AG09309 (cell line): ENCODE measurements around the gene EFCAB5.

Experiments used
- DNase-seq: peaks from one replicate; pipeline ENCODE4 v3.0.0-alpha.2; 2010; ENCODE audit warnings: low read depth
- H3K4me3 ChIP-seq: 2 replicates; pipeline ENCODE4 v1.5.1; 2011; ENCODE audit warnings: mild to moderate bottlenecking, low read depth, low read length, moderate library complexity; ENCODE audit not compliant: control insufficient read depth
- CTCF ChIP-seq: IDR thresholded peaks from 2 replicates; pipeline ENCODE4 v1.5.1; 2011; ENCODE audit warnings: mild to moderate bottlenecking, low read depth, low read length, inconsistent platforms; ENCODE audit not compliant: insufficient read depth, control insufficient read depth; ENCODE audit errors: missing control alignments

EFCAB5 gene

GRCh38 chr17:29980261-29980660 lies 38.8 kb downstream of the EFCAB5 start:
- no peak overlapping the region for H3K4me3 ChIP-seq
- no peak for DNase-seq
- no peak for TF ChIP-seq CTCF

- TF ChIP-seq CTCF: no peak
- DNase-seq: no peak
- H3K4me3 ChIP-seq: no peak overlapping the region
These were observed 41.7 kb downstream of the EFCAB5 start for GRCh38 chr17:29982991-29983653.

GRCh38 chr17:29996458-29996857 lies 55.0 kb downstream of the EFCAB5 start:
- no peak for DNase-seq
- TF ChIP-seq CTCF: no peak

DNA sequence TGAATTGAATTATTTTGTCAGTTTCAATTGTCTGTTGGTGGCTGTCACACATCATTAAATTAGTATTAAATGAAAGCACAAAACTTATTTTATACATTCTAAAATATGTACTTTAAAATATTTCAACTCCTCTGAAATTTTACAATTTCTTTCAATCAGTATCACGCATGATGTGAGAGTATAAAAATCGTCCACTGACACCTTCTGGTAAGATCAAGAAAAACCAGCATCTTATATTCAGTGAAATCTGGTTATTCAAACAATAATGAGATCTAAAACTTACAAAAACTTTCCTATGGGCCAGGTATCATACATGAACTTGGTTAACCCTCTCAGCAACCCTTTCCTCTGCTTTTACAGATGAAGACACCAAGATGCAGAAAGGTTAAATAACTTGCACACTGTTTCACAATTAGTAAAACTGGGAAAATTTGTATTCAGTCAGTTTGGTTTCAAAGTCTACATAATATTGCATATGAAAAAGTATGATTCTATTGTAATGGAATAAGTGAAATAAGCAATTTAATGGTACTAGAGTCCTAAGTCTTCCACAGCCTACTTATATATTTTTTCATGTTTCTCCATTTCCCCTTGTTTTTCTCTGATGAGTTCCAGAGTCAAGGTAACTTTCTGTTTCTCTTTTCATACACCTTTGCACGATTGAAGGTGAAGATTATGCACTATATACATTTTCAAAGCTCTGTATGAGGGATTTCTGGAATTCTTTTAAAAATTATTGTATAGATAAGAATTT lies 58.7 kb downstream of the EFCAB5 start:
- no peak overlapping the region for H3K4me3 ChIP-seq
- TF ChIP-seq CTCF: peak; percentile 11
- DNase-seq: no peak

More at GRCh38 chr17:29996458-29996857, 55.0 kb downstream of the EFCAB5 start:
- H3K4me3 ChIP-seq: no peak overlapping the region

DNA sequence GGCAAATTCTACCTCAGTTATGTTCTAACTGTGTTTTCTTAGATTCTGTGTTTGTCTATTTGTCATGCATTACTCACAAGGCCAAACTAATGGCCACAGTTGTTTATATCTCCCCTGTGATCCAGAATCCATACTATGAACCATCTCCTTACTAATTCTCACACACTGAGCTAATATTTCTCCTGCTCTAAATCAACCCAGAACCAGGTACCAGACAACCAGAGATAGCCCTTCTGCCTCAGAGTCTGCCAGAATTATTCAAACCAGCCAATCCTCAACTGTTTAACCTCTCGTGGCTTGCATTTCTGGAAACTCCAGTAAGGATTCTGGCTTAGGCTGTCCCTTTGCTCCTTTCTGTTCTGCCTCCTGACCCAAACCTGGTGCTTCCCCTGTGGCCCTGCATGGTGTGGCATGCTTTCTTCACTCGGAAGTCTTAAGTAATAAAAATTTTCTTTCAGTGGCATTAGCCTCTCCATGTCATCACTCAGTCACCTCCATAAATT lies 59.4 kb downstream of the EFCAB5 start:
- no peak for TF ChIP-seq CTCF
- DNase-seq: no peak
- no peak overlapping the region for H3K4me3 ChIP-seq

DNA sequence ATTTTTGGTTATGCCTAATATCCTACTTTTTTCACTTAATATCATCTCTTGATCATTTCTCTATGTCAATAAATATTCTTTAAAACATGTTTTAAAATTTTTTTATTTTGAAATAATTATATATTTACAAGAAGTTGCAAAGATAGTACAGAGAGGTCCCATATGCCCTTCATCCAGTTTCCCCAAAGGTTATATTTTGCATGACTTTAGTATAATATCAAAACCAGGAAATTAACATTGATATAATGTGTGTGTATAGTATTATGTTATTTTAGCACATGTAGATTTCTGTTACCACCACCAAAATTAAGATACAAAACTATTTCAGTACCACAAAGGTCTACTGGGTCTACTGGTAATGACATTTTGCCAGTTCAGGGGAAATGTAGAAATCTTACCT lies 60.7 kb downstream of the EFCAB5 start:
- H3K4me3 ChIP-seq: no peak overlapping the region
- no peak for DNase-seq
- TF ChIP-seq CTCF: no peak
